ENCODE results near the gene DVL2.

Gene DVL2

DNA sequence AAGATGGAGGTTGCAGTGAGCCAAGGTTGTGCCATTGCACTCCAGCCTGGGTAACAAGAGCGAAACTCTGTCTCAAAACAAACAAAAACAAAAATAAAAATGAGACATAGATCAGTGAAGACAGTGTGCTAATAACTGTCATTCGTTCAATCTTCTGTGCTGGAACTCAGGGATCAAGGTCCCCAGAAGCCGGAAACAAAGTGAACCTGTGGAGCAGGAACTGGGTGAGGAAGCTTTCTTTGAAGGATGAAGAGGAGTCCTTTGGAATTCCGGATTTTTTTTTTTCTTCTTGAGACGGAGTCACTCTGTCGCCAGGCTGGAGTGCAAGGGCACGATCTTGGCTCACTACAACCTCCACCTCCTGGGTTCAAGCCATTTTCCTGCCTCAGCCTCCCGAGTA, 45.1 kb upstream of the DVL2 start:
- H3F3A ChIP-seq (ENCODE audit: control insufficient read depth, insufficient read depth) = peaks cover 3% of the 10 kb centered on the region; the same call in 1 of the 2 replicates
- H3K27me3 ChIP-seq (ENCODE audit: control insufficient read depth, low read length) = peaks cover 18% of the 10 kb centered on the region
- no peak overlapping the region for H3K27ac ChIP-seq (ENCODE audit: low read depth, low read length)
- H4K20me1 ChIP-seq (ENCODE audit: control insufficient read depth, insufficient read depth, low read depth, low read length) = no peaks in the 10 kb centered on the region
- no peaks in the 10 kb centered on the region for H3K79me2 ChIP-seq (ENCODE audit: control insufficient read depth, low read length)
- H3K4me2 ChIP-seq (ENCODE audit: low read length) = no peak overlapping the region
- H3K9me2 ChIP-seq (replicated peaks; ENCODE audit: control insufficient read depth, low read length) = no peaks in the 10 kb centered on the region
- H3K4me3 ChIP-seq (ENCODE audit: low read length) = no peak overlapping the region
- peaks cover 26% of the 10 kb centered on the region for H3K4me1 ChIP-seq (ENCODE audit: control insufficient read depth, low read length)
- no peaks in the 10 kb centered on the region for H3K9me3 ChIP-seq (ENCODE audit: control insufficient read depth, insufficient read depth, low read length)
- no peak for TF ChIP-seq EZH2phosphoT487 (IDR thresholded peaks at IDR 0.05; ENCODE audit: borderline replicate concordance, low read length)
- H3K36me3 ChIP-seq (ENCODE audit: control insufficient read depth, low read length) = no peaks in the 10 kb centered on the region

- no peak overlapping the region for H3K4me2 ChIP-seq (ENCODE audit: low read length)
- peaks cover 25% of the 10 kb centered on the region for H3K27me3 ChIP-seq (ENCODE audit: control insufficient read depth, low read length)
- no peak overlapping the region for H3K4me3 ChIP-seq (ENCODE audit: low read length)
- no peaks in the 10 kb centered on the region for H3K36me3 ChIP-seq (ENCODE audit: control insufficient read depth, low read length)
- H4K20me1 ChIP-seq (ENCODE audit: control insufficient read depth, insufficient read depth, low read depth, low read length) = no peaks in the 10 kb centered on the region
- H3K79me2 ChIP-seq (ENCODE audit: control insufficient read depth, low read length) = no peaks in the 10 kb centered on the region
- peaks cover 20% of the 10 kb centered on the region for H3K4me1 ChIP-seq (ENCODE audit: control insufficient read depth, low read length)
- no peaks in the 10 kb centered on the region for H3K9me3 ChIP-seq (ENCODE audit: control insufficient read depth, insufficient read depth, low read length)
- no peaks in the 10 kb centered on the region for H3K9me2 ChIP-seq (replicated peaks; ENCODE audit: control insufficient read depth, low read length)
- no peak overlapping the region for H3K27ac ChIP-seq (ENCODE audit: low read depth, low read length)
- TF ChIP-seq EZH2phosphoT487 (IDR thresholded peaks at IDR 0.05; ENCODE audit: borderline replicate concordance, low read length) (no peak), CTCF (IDR thresholded peaks at IDR 0.05; ENCODE audit: low read depth, low read length, poor library complexity, severe bottlenecking) (no peak)
- H3F3A ChIP-seq (ENCODE audit: control insufficient read depth, insufficient read depth) = no peaks in the 10 kb centered on the region
These were observed 32.5 kb upstream of the DVL2 start for GRCh38 chr17:7266784-7267183.

DNA sequence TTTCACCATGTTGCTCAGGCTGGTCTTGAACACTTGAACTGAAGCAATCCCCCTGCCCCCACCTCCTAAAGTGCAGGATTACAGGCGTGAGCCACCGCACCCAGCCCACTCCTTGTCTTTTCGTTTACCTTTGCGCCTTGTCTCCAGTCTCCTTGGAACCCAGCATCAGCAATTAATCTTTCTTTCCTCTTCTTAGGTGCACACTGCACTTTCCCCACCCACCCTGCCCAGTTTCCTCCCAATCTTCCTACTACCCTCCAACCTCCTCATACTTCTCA, 29.4 kb upstream of the DVL2 start:
- Histone ChIP-seq H3K27me3 (ENCODE audit: control insufficient read depth, low read length) (peaks cover 32% of the 10 kb centered on the region), H4K20me1 (ENCODE audit: control insufficient read depth, insufficient read depth, low read depth, low read length) (no peaks in the 10 kb centered on the region), H3K9me2 (replicated peaks; ENCODE audit: control insufficient read depth, low read length) (no peaks in the 10 kb centered on the region), H3K4me2 (ENCODE audit: low read length) (peak overlapping the region; percentile 87), H3K36me3 (ENCODE audit: control insufficient read depth, low read length) (peaks cover 12% of the 10 kb centered on the region), H3K27ac (ENCODE audit: low read depth, low read length) (no peak overlapping the region), H3K4me3 (ENCODE audit: low read length) (peak overlapping the region; percentile 62), H3K9me3 (ENCODE audit: control insufficient read depth, insufficient read depth, low read length) (no peaks in the 10 kb centered on the region), H3K79me2 (ENCODE audit: control insufficient read depth, low read length) (no peaks in the 10 kb centered on the region), H3F3A (ENCODE audit: control insufficient read depth, insufficient read depth) (peaks cover 6% of the 10 kb centered on the region; the same call in 1 of the 2 replicates), H3K4me1 (ENCODE audit: control insufficient read depth, low read length) (peaks cover 31% of the 10 kb centered on the region)
- no peak for TF ChIP-seq EZH2phosphoT487 (IDR thresholded peaks at IDR 0.05; ENCODE audit: borderline replicate concordance, low read length)
- TF ChIP-seq CTCF (IDR thresholded peaks at IDR 0.05; ENCODE audit: low read depth, low read length, poor library complexity, severe bottlenecking) = no peak

DNA sequence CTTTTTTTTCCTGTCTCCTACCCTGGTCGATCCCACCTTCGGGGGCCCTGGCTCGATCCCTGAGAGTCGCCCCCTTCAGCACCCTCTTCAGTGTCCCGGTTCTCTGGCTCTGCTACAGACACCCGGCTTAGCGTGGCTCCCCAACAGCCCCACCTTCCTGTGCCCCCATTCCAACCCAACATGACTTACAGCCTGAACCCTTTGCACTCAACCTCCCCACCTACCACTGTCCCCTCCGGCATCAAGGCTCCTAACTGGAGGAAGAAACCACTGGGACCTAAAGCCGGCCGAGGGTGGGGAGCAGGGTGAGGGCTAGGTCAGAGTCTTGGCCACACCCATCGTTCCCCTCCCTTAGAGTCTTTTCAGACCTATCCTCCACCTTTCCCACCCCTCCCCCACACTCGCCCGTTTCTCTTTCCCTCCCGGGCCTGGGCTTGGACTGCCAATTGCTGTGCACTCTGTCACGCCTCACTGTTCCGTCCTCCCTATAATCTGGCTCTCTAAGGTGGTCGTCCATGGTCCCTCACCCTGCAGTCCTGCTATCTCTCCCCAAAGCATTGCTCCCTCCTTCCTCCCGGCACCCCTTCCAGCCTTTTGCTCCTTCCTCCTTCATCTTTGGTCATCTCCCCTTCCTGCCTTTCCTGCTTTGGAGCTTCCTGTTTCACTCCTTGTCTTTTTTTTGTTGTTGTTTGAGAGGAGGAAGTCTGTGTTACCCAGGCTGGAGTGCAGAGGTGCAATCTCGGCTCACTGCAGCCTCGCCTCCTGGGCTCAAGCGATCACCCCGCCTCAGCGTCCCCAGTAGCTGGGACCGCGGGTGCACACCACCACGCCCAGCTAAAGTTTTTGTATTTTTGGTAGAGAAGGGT, 28.9 kb upstream of the DVL2 start:
- H3K27me3 ChIP-seq (ENCODE audit: control insufficient read depth, low read length) = peaks cover 32% of the 10 kb centered on the region
- peaks cover 6% of the 10 kb centered on the region; the same call in 1 of the 2 replicates for H3F3A ChIP-seq (ENCODE audit: control insufficient read depth, insufficient read depth)
- H3K4me1 ChIP-seq (ENCODE audit: control insufficient read depth, low read length) = peaks cover 31% of the 10 kb centered on the region
- H3K9me2 ChIP-seq (replicated peaks; ENCODE audit: control insufficient read depth, low read length) = no peaks in the 10 kb centered on the region
- peak overlapping the region; percentile 87 for H3K4me2 ChIP-seq (ENCODE audit: low read length)
- no peaks in the 10 kb centered on the region for H3K9me3 ChIP-seq (ENCODE audit: control insufficient read depth, insufficient read depth, low read length)
- peaks cover 16% of the 10 kb centered on the region for H3K36me3 ChIP-seq (ENCODE audit: control insufficient read depth, low read length)
- H3K27ac ChIP-seq (ENCODE audit: low read depth, low read length) = no peak overlapping the region
- peak overlapping the region; percentile 62 for H3K4me3 ChIP-seq (ENCODE audit: low read length)
- H4K20me1 ChIP-seq (ENCODE audit: control insufficient read depth, insufficient read depth, low read depth, low read length) = no peaks in the 10 kb centered on the region
- TF ChIP-seq EZH2phosphoT487 (IDR thresholded peaks at IDR 0.05; ENCODE audit: borderline replicate concordance, low read length) (no peak), CTCF (IDR thresholded peaks at IDR 0.05; ENCODE audit: low read depth, low read length, poor library complexity, severe bottlenecking) (no peak)
- no peaks in the 10 kb centered on the region for H3K79me2 ChIP-seq (ENCODE audit: control insufficient read depth, low read length)
